CD1c-positive myeloid dendritic cell (primary cell): ENCODE results near the gene SPHK1.

Experiments used
- DNase-seq: peaks from one replicate; pipeline ENCODE4 v3.0.0-alpha.2; 2016; ENCODE audit errors: extremely low spot score

The SPHK1 gene

GRCh38 chr17:76384987-76385891, 830 bp downstream of the SPHK1 start:
- DNase-seq: peak; percentile 81

- DNase-seq: peak; percentile 90
These were observed 1.7 kb downstream of the SPHK1 start for GRCh38 chr17:76385892-76386786.

GRCh38 chr17:76386966-76387765, 2.8 kb downstream of the SPHK1 start:
- DNase-seq: no peak

GRCh38 chr17:76388966-76389888, 4.8 kb downstream of the SPHK1 start:
- DNase-seq: no peak

- no peak for DNase-seq
These were observed 5.6 kb downstream of the SPHK1 start for GRCh38 chr17:76390003-76390421.

GRCh38 chr17:76391200-76391715, 6.8 kb downstream of the SPHK1 start:
- DNase-seq: no peak

- no peak for DNase-seq
These were observed 9.8 kb downstream of the SPHK1 start for GRCh38 chr17:76394166-76394565.

- no peak for DNase-seq
These were observed 11.6 kb downstream of the SPHK1 start for GRCh38 chr17:76395980-76396379.

- no peak for DNase-seq
These were observed 12.8 kb downstream of the SPHK1 start for GRCh38 chr17:76397184-76397583.

- peak; percentile 89 for DNase-seq
These were observed 13.5 kb downstream of the SPHK1 start for GRCh38 chr17:76397687-76398522.

- DNase-seq: no peak
These were observed 14.2 kb downstream of the SPHK1 start for GRCh38 chr17:76398523-76399174.

GRCh38 chr17:76399175-76400172, 15.1 kb downstream of the SPHK1 start:
- no peak for DNase-seq

- no peak for DNase-seq
These were observed 18.3 kb downstream of the SPHK1 start for GRCh38 chr17:76402711-76403110.

GRCh38 chr17:76404256-76404655, 19.8 kb downstream of the SPHK1 start:
- no peak for DNase-seq

- DNase-seq: no peak
These were observed 20.7 kb downstream of the SPHK1 start for GRCh38 chr17:76404976-76405563.

GRCh38 chr17:76405607-76405966, 21.2 kb downstream of the SPHK1 start:
- no peak for DNase-seq

- peak; percentile 87 for DNase-seq
These were observed 21.7 kb downstream of the SPHK1 start for GRCh38 chr17:76405967-76406647.
